Thoracic aorta (tissue), 2 donors: ENCODE results near the gene SLC15A3. TPM values are rescaled to one million over a fixed set of nuclear protein-coding genes. Genes with fewer than 3 reads are reported as not detected.

Experiments used
- ATAC-seq: fragments of 150-250 bp; one replicate; pipeline ENCODE4 v1.8.0; 2017; ENCODE audit warnings: low read depth; ENCODE audit not compliant: insufficient number of reproducible peaks, low FRiP score
- DNase-seq: peaks from one replicate; pipeline ENCODE4 v3.0.0-alpha.2; 2020; ENCODE audit warnings: low spot score
- H3K27ac ChIP-seq, 2 donors: fragments of 200-600 bp; sonication (generic); 1 replicate in 1 of 2; 2 replicates in 1 of 2; pipeline ENCODE4 v1.5.1; 2016; ENCODE audit warnings: mild to moderate bottlenecking in 2 of 2, moderate library complexity in 2 of 2
- H3K27me3 ChIP-seq: fragments of 200-600 bp; sonication (generic); replicated peaks from 2 replicates; pipeline ENCODE4 v1.6.0; 2016; ENCODE audit warnings: mild to moderate bottlenecking; ENCODE audit not compliant: insufficient read depth
- H3K36me3 ChIP-seq: fragments of 200-600 bp; sonication (generic); one replicate; pipeline ENCODE4 v1.5.1; 2016
- H3K4me1 ChIP-seq, 2 donors: fragments of 200-600 bp; sonication (generic); 1 replicate in 1 of 2; 2 replicates in 1 of 2; pipeline versions ENCODE4 v1.5.1 to v1.6.0; 2016; ENCODE audit warnings: low read depth in 2 of 2, mild to moderate bottlenecking in 1 of 2; ENCODE audit not compliant: control insufficient read depth in 1 of 2
- H3K4me3 ChIP-seq: fragments of 200-600 bp; sonication (generic); 2 replicates; pipeline ENCODE4 v1.5.1; 2016; ENCODE audit warnings: mild to moderate bottlenecking
- H3K9me3 ChIP-seq: fragments of 200-600 bp; sonication (generic); 2 replicates; pipeline ENCODE4 v1.5.1; 2016
- total RNA-seq, 2 donors: library from RNA; depleted of rRNA; stranded (reverse); fragments of >200 nt; gene quantifications; one replicate each; pipeline versions ENCODE4 v1.1.0 to v1.2.3, GENCODE V29; 2016
- TF ChIP-seq, protein P1 (sequence below): fragments of 200-600 bp; sonication (generic); IDR thresholded peaks from one replicate; pipeline ENCODE4 v1.5.1; 2019; ENCODE audit warnings: antibody characterized with exemption

The SLC15A3 gene
- total RNA-seq, 2 donors from 2014 or later = 27.7 to 29.5 TPM

- TF ChIP-seq, protein P1, sequence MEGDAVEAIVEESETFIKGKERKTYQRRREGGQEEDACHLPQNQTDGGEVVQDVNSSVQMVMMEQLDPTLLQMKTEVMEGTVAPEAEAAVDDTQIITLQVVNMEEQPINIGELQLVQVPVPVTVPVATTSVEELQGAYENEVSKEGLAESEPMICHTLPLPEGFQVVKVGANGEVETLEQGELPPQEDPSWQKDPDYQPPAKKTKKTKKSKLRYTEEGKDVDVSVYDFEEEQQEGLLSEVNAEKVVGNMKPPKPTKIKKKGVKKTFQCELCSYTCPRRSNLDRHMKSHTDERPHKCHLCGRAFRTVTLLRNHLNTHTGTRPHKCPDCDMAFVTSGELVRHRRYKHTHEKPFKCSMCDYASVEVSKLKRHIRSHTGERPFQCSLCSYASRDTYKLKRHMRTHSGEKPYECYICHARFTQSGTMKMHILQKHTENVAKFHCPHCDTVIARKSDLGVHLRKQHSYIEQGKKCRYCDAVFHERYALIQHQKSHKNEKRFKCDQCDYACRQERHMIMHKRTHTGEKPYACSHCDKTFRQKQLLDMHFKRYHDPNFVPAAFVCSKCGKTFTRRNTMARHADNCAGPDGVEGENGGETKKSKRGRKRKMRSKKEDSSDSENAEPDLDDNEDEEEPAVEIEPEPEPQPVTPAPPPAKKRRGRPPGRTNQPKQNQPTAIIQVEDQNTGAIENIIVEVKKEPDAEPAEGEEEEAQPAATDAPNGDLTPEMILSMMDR = no peak
- peaks cover 9 to 20% of the 10 kb centered on the region in 2 donors for H3K4me1 ChIP-seq
- H3K9me3 ChIP-seq = no peaks in the 10 kb centered on the region
- ATAC-seq (no peak), DNase-seq (no peak)
- H3K27me3 ChIP-seq = no peaks in the 10 kb centered on the region
- H3K36me3 ChIP-seq = peaks cover 3% of the 10 kb centered on the region
- no peak overlapping the region for H3K27ac ChIP-seq
- H3K4me3 ChIP-seq = no peak overlapping the region
Observed at GRCh38 chr11:60927600-60927999, 24.4 kb downstream of the SLC15A3 start.

- no peak overlapping the region for H3K27ac ChIP-seq
- no peak overlapping the region for H3K4me3 ChIP-seq
- no peak for ATAC-seq
- H3K9me3 ChIP-seq = no peaks in the 10 kb centered on the region
- peaks cover 7% of the 10 kb centered on the region for H3K36me3 ChIP-seq
- TF ChIP-seq, protein P1 = no peak
- no peaks in the 10 kb centered on the region for H3K27me3 ChIP-seq
- no peak for DNase-seq
- H3K4me1 ChIP-seq = peaks cover 9 to 20% of the 10 kb centered on the region in 2 donors
Observed at GRCh38 chr11:60927061-60927592, 24.8 kb downstream of the SLC15A3 start.

DNA sequence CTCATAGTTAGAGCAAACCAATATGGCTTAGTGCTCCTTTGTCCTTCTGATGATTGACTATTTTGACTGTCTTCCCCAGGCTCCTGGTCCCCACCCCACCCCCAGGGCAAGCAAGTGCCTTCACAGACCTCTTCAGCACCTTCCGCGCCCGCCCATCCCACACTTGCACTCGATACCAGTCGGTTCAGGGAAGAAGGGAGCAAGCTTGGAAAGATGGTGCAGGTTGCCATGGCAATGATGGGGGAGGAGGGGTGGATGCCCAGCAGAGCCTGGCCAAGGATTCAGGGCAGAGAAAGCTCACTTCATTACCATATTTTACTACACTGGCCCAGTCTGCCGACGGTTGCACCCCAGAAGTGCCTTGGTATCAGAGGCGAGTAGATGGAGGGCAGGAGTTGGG, 25.5 kb downstream of the SLC15A3 start:
- TF ChIP-seq, protein P1 = no peak

DNA sequence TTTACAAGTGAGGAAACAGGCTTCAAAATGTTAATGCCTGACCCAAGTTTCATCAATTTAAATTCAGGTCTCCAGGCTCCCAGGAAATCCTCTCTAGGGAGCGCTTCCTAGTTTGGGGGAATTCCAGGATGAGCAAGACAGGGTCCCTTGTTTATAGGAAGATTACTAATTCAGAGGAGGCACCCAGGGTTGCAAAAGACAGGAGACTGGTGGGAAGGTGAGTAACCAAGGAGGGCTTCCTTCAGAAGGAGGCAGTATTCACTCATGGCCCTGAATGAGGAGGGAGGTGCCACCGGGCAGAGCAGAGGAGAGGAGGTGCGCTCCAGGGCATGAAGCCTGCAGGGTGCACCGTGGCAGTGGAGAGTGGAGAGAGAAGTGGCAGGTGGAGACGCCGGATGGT, 26.1 kb downstream of the SLC15A3 start:
- TF ChIP-seq, protein P1 = no peak
- H3K36me3 ChIP-seq = peaks cover 20% of the 10 kb centered on the region
- no peak for ATAC-seq

More for the DNA sequence above, 25.5 kb downstream of the SLC15A3 start:
- ATAC-seq = no peak
- Histone ChIP-seq H3K4me1 (peaks cover 9 to 20% of the 10 kb centered on the region in 2 donors), H3K9me3 (no peaks in the 10 kb centered on the region), H3K27ac (no peak overlapping the region), H3K27me3 (no peaks in the 10 kb centered on the region), H3K4me3 (no peak overlapping the region), H3K36me3 (peaks cover 14% of the 10 kb centered on the region)
- DNase-seq = no peak

DNA sequence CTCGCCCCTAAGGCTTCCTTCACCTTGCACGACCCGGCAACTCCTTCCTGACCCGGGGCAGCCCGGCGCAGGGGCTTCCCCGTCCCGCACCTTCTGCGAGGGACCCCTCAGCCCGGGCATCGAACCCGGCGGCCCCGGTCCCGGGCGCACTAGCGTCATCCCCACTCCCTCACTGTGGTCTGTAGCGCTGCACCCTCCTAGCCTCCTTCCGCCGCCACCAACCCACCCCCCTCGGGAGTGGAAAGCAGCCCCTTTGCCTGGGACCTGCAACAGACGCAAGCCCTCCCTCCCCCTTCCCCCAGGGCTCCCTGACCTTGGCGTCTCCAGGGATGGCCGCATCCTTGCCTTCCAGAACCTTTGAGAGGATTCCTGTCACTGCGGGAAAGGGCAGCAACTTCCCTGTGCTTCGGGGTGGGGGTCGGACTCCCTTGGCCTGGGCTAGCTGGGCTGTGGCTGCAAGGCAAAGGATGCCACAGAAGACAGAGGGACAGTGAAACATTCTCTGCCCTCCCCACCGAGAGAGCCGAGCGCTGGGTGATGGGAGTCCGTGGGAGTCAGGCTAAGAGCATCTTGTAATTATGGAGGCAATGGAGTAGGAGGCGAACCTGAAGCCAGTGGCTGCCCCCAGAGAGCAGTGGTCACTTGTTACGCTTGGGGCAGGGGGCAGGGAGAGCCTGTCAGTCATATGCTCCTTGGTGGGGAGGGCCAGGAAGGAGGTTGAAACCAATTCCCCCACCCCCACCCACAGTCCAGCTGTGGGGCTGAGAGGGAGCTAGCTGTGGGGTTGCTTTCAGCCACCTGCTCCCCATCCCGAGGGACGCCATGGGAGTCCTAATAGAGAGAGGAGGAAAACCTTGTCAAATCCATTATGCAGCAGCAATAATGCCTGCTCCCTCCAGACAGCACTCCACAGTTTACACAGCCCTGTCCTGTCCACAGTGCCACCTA, 26.8 kb downstream of the SLC15A3 start:
- Histone ChIP-seq H3K4me3 (peak overlapping the region; percentile 80), H3K9me3 (no peaks in the 10 kb centered on the region), H3K4me1 (peaks cover 9 to 20% of the 10 kb centered on the region in 2 donors), H3K36me3 (peaks cover 27% of the 10 kb centered on the region), H3K27ac (no peak overlapping the region), H3K27me3 (no peaks in the 10 kb centered on the region)
- ATAC-seq = no peak
- TF ChIP-seq, protein P1 = no peak
- no peak for DNase-seq

More for the DNA sequence above, 26.1 kb downstream of the SLC15A3 start:
- Histone ChIP-seq H3K27ac (no peak overlapping the region), H3K9me3 (no peaks in the 10 kb centered on the region), H3K4me3 (no peak overlapping the region), H3K4me1 (peaks cover 9 to 20% of the 10 kb centered on the region in 2 donors), H3K27me3 (no peaks in the 10 kb centered on the region)
- no peak for DNase-seq
